Measurements from ENCODE around the gene CKLF.

DNA sequence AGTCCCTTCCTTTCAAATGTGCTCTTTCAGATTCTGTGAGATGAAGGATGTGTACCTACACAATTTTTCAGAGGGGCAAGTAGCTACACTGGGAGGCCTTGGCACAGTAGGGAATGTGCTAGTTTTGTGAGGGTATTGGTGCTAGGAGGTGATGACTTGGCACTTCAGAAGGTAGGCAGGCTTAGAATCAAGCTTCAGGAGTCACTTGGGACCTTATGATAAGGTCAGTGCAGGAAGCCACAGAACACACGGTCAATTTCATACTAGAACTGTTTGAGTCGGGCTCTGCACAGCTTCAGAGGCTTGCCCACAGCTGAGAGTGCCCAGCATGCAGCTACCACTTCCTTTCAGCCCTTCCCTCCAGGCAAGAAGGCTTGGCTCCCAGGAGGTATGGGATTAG lies 20.0 kb downstream of the CKLF start:
- TF ChIP-seq, protein P1, sequence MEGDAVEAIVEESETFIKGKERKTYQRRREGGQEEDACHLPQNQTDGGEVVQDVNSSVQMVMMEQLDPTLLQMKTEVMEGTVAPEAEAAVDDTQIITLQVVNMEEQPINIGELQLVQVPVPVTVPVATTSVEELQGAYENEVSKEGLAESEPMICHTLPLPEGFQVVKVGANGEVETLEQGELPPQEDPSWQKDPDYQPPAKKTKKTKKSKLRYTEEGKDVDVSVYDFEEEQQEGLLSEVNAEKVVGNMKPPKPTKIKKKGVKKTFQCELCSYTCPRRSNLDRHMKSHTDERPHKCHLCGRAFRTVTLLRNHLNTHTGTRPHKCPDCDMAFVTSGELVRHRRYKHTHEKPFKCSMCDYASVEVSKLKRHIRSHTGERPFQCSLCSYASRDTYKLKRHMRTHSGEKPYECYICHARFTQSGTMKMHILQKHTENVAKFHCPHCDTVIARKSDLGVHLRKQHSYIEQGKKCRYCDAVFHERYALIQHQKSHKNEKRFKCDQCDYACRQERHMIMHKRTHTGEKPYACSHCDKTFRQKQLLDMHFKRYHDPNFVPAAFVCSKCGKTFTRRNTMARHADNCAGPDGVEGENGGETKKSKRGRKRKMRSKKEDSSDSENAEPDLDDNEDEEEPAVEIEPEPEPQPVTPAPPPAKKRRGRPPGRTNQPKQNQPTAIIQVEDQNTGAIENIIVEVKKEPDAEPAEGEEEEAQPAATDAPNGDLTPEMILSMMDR (conservative IDR thresholded peaks at IDR 0.05; ENCODE audit: low read depth, low read length) = no peak
- TF ChIP-seq EZH2 (IDR thresholded peaks at IDR 0.05; ENCODE audit: low read length, unreplicated experiment) = no peak
